GM12878 (cell line): ENCODE data around the gene DNAJC25.

Source experiments
- ATF3 ChIP-seq: IDR thresholded peaks from 2 replicates; pipeline ENCODE4 v1.6.1; 2011; ENCODE audit warnings: low read depth, mild to moderate bottlenecking, low read length, moderate library complexity, borderline replicate concordance; ENCODE audit errors: extremely low read depth
- CBX3 ChIP-seq: fragments of 200-600 bp; sonication (generic); IDR thresholded peaks from 2 replicates; pipeline ENCODE4 v1.6.1; 2016; ENCODE audit warnings: low read depth, borderline replicate concordance
- CTCF ChIP-seq, 3 experiments: IDR thresholded peaks in 2 of 3; conservative IDR thresholded peaks in 1 of 3; 2 replicates each; pipeline ENCODE4 v1.5.1; 2011; ENCODE audit warnings: low read depth in 3 of 3, low read length in 3 of 3, mild to moderate bottlenecking in 3 of 3, control low read depth in 2 of 3, moderate library complexity in 2 of 3, inconsistent platforms in 1 of 3, mixed read lengths in 1 of 3; ENCODE audit not compliant: control insufficient read depth in 2 of 3, insufficient read depth in 1 of 3; ENCODE audit errors: extremely low read depth in 1 of 3
- CUX1 ChIP-seq: IDR thresholded peaks from 2 replicates; pipeline ENCODE4 v1.6.1; 2012; ENCODE audit warnings: improper control_type of control experiment, low read depth, low read length; ENCODE audit not compliant: insufficient replicate concordance
- MAX ChIP-seq: IDR thresholded peaks from 2 replicates; pipeline ENCODE4 v1.6.1; 2012; ENCODE audit warnings: low read depth, low read length, improper control_type of control experiment
- MEF2A ChIP-seq: IDR thresholded peaks from 2 replicates; pipeline ENCODE4 v1.6.1; 2011; ENCODE audit warnings: low read depth, mild to moderate bottlenecking, low read length, moderate library complexity; ENCODE audit not compliant: insufficient read depth
- POLR2A ChIP-seq: IDR thresholded peaks from 2 replicates; pipeline ENCODE4 v1.6.1; 2011; ENCODE audit warnings: low read depth, mild to moderate bottlenecking, low read length
- SIN3A ChIP-seq: IDR thresholded peaks from 2 replicates; pipeline ENCODE4 v1.6.1; 2012; ENCODE audit warnings: low read depth, low read length, improper control_type of control experiment
- SIX5 ChIP-seq: IDR thresholded peaks from 2 replicates; pipeline ENCODE4 v1.6.1; 2011; ENCODE audit warnings: mild to moderate bottlenecking, low read depth, low read length, moderate library complexity; ENCODE audit not compliant: severe bottlenecking
- USF2 ChIP-seq: IDR thresholded peaks from 2 replicates; pipeline ENCODE4 v1.6.1; 2011; ENCODE audit warnings: low read depth, low read length, improper control_type of control experiment, borderline replicate concordance
- ZNF274 ChIP-seq: IDR thresholded peaks from one replicate; pipeline ENCODE4 v1.8.0; 2011; ENCODE audit not compliant: insufficient read length, insufficient read depth

GRCh38 chr9:111691672-111692329 is 60.7 kb downstream of the DNAJC25 start:
- TF ChIP-seq MAX (no peak), CBX3 (no peak), CTCF (IDR thresholded peaks at IDR 0.05 in 2 of 3, conservative IDR thresholded peaks at IDR 0.05 in 1 of 3; ENCODE audit: control insufficient read depth in 2 of 3, extremely low read depth in 1 of 3, insufficient read depth in 1 of 3, low read depth in 3 of 3, low read length in 3 of 3) (peak; percentile 9 to 42 (median 40); a peak in 2 of 6 replicates), ATF3 (no peak), SIX5 (no peak), ZNF274 (no peak), SIN3A (no peak), USF2 (no peak), POLR2A (no peak), MEF2A (no peak), CUX1 (no peak)
